ENCODE measurements around the gene SUB1.

SUB1 gene

GRCh38 chr5:32595118-32595517, 9.8 kb downstream of the SUB1 start:
- H3K27ac ChIP-seq (ENCODE audit: low read depth, low read length), result no peak overlapping the region
- H3K36me3 ChIP-seq (ENCODE audit: control insufficient read depth, insufficient read depth, low read length), result peaks cover 14% of the 10 kb centered on the region
- no peaks in the 10 kb centered on the region for H3K27me3 ChIP-seq (ENCODE audit: control insufficient read depth, insufficient read depth, low read length)
- no peak overlapping the region for H3K4me3 ChIP-seq (ENCODE audit: low read length)
- H3K9ac ChIP-seq (ENCODE audit: low read length), result no peak overlapping the region
- H3K4me1 ChIP-seq (ENCODE audit: control insufficient read depth, insufficient read depth, low read length), result peaks cover 12% of the 10 kb centered on the region

GRCh38 chr5:32597041-32597629, 11.8 kb downstream of the SUB1 start:
- H3K4me1 ChIP-seq (ENCODE audit: control insufficient read depth, insufficient read depth, low read length), result peaks cover 12% of the 10 kb centered on the region
- no peaks in the 10 kb centered on the region for H3K27me3 ChIP-seq (ENCODE audit: control insufficient read depth, insufficient read depth, low read length)
- H3K9ac ChIP-seq (ENCODE audit: low read length), result no peak overlapping the region
- no peak overlapping the region for H3K4me3 ChIP-seq (ENCODE audit: low read length)
- H3K36me3 ChIP-seq (ENCODE audit: control insufficient read depth, insufficient read depth, low read length), result peaks cover 13% of the 10 kb centered on the region
- H3K27ac ChIP-seq (ENCODE audit: low read depth, low read length), result no peak overlapping the region

- Histone ChIP-seq H3K4me3 (ENCODE audit: low read length) (no peak overlapping the region), H3K27me3 (ENCODE audit: control insufficient read depth, insufficient read depth, low read length) (no peaks in the 10 kb centered on the region), H3K36me3 (ENCODE audit: control insufficient read depth, insufficient read depth, low read length) (peaks cover 9% of the 10 kb centered on the region), H3K4me1 (ENCODE audit: control insufficient read depth, insufficient read depth, low read length) (peaks cover 12% of the 10 kb centered on the region), H3K27ac (ENCODE audit: low read depth, low read length) (no peak overlapping the region), H3K9ac (ENCODE audit: low read length) (no peak overlapping the region)
Observed at GRCh38 chr5:32598260-32598937, 13.0 kb downstream of the SUB1 start.

GRCh38 chr5:32598997-32599549, 13.7 kb downstream of the SUB1 start:
- no peak overlapping the region for H3K9ac ChIP-seq (ENCODE audit: low read length)
- H3K4me1 ChIP-seq (ENCODE audit: control insufficient read depth, insufficient read depth, low read length), result peaks cover 12% of the 10 kb centered on the region
- H3K4me3 ChIP-seq (ENCODE audit: low read length), result no peak overlapping the region
- H3K27me3 ChIP-seq (ENCODE audit: control insufficient read depth, insufficient read depth, low read length), result no peaks in the 10 kb centered on the region
- H3K36me3 ChIP-seq (ENCODE audit: control insufficient read depth, insufficient read depth, low read length), result peaks cover 9% of the 10 kb centered on the region
- peak overlapping the region; percentile 22 for H3K27ac ChIP-seq (ENCODE audit: low read depth, low read length)

- Histone ChIP-seq H3K9ac (ENCODE audit: low read length) (no peak overlapping the region), H3K4me3 (ENCODE audit: low read length) (no peak overlapping the region), H3K27me3 (ENCODE audit: control insufficient read depth, insufficient read depth, low read length) (no peaks in the 10 kb centered on the region), H3K4me1 (ENCODE audit: control insufficient read depth, insufficient read depth, low read length) (peaks cover 12% of the 10 kb centered on the region), H3K36me3 (ENCODE audit: control insufficient read depth, insufficient read depth, low read length) (peaks cover 11% of the 10 kb centered on the region), H3K27ac (ENCODE audit: low read depth, low read length) (no peak overlapping the region)
Observed at GRCh38 chr5:32600054-32600622, 14.8 kb downstream of the SUB1 start.

GRCh38 chr5:32601623-32602295, 16.4 kb downstream of the SUB1 start:
- H3K27me3 ChIP-seq (ENCODE audit: control insufficient read depth, insufficient read depth, low read length), result no peaks in the 10 kb centered on the region
- H3K9ac ChIP-seq (ENCODE audit: low read length), result no peak overlapping the region
- peaks cover 11% of the 10 kb centered on the region for H3K36me3 ChIP-seq (ENCODE audit: control insufficient read depth, insufficient read depth, low read length)
- H3K4me3 ChIP-seq (ENCODE audit: low read length), result no peak overlapping the region
- H3K4me1 ChIP-seq (ENCODE audit: control insufficient read depth, insufficient read depth, low read length), result peaks cover 12% of the 10 kb centered on the region
- H3K27ac ChIP-seq (ENCODE audit: low read depth, low read length), result no peak overlapping the region

GRCh38 chr5:32602906-32603305, 17.5 kb downstream of the SUB1 start:
- Histone ChIP-seq H3K36me3 (ENCODE audit: control insufficient read depth, insufficient read depth, low read length) (peaks cover 15% of the 10 kb centered on the region), H3K9ac (ENCODE audit: low read length) (no peak overlapping the region), H3K4me1 (ENCODE audit: control insufficient read depth, insufficient read depth, low read length) (peaks cover 10% of the 10 kb centered on the region), H3K27me3 (ENCODE audit: control insufficient read depth, insufficient read depth, low read length) (no peaks in the 10 kb centered on the region), H3K27ac (ENCODE audit: low read depth, low read length) (no peak overlapping the region), H3K4me3 (ENCODE audit: low read length) (no peak overlapping the region)

- no peak overlapping the region for H3K9ac ChIP-seq (ENCODE audit: low read length)
- peaks cover 9% of the 10 kb centered on the region for H3K36me3 ChIP-seq (ENCODE audit: control insufficient read depth, insufficient read depth, low read length)
Observed at GRCh38 chr5:32604800-32605765, 19.7 kb downstream of the SUB1 start.

GRCh38 chr5:32605766-32606152, 20.4 kb downstream of the SUB1 start:
- H3K4me1 ChIP-seq (ENCODE audit: control insufficient read depth, insufficient read depth, low read length), result no peaks in the 10 kb centered on the region
- no peak overlapping the region for H3K27ac ChIP-seq (ENCODE audit: low read depth, low read length)
- H3K36me3 ChIP-seq (ENCODE audit: control insufficient read depth, insufficient read depth, low read length), result peaks cover 9% of the 10 kb centered on the region
- no peak overlapping the region for H3K9ac ChIP-seq (ENCODE audit: low read length)
- H3K4me3 ChIP-seq (ENCODE audit: low read length), result no peak overlapping the region
- no peaks in the 10 kb centered on the region for H3K27me3 ChIP-seq (ENCODE audit: control insufficient read depth, insufficient read depth, low read length)

More at GRCh38 chr5:32604800-32605765, 19.7 kb downstream of the SUB1 start:
- Histone ChIP-seq H3K4me1 (ENCODE audit: control insufficient read depth, insufficient read depth, low read length) (no peaks in the 10 kb centered on the region), H3K4me3 (ENCODE audit: low read length) (no peak overlapping the region), H3K27me3 (ENCODE audit: control insufficient read depth, insufficient read depth, low read length) (no peaks in the 10 kb centered on the region), H3K27ac (ENCODE audit: low read depth, low read length) (no peak overlapping the region)

- Histone ChIP-seq H3K27ac (ENCODE audit: low read depth, low read length) (no peak overlapping the region), H3K9ac (ENCODE audit: low read length) (no peak overlapping the region), H3K4me1 (ENCODE audit: control insufficient read depth, insufficient read depth, low read length) (no peaks in the 10 kb centered on the region), H3K36me3 (ENCODE audit: control insufficient read depth, insufficient read depth, low read length) (peaks cover 4% of the 10 kb centered on the region), H3K27me3 (ENCODE audit: control insufficient read depth, insufficient read depth, low read length) (no peaks in the 10 kb centered on the region), H3K4me3 (ENCODE audit: low read length) (no peak overlapping the region)
Observed at GRCh38 chr5:32612134-32612888, 27.0 kb downstream of the SUB1 start.

GRCh38 chr5:32613050-32613672, 27.8 kb downstream of the SUB1 start:
- peak overlapping the region; percentile 25 for H3K4me3 ChIP-seq (ENCODE audit: low read length)
- no peak overlapping the region for H3K9ac ChIP-seq (ENCODE audit: low read length)
- H3K27ac ChIP-seq (ENCODE audit: low read depth, low read length), result no peak overlapping the region
- H3K36me3 ChIP-seq (ENCODE audit: control insufficient read depth, insufficient read depth, low read length), result no peaks in the 10 kb centered on the region
- no peaks in the 10 kb centered on the region for H3K27me3 ChIP-seq (ENCODE audit: control insufficient read depth, insufficient read depth, low read length)
- no peaks in the 10 kb centered on the region for H3K4me1 ChIP-seq (ENCODE audit: control insufficient read depth, insufficient read depth, low read length)

Data from rectal smooth muscle tissue (tissue), 1 donor.